Thyroid gland (tissue), 4 donors: Measurements from ENCODE around the gene IRF2.

ENCODE experiments used
- POLR2A ChIP-seq, 2 donors: fragments of 450-650 bp; IDR thresholded peaks; one replicate each; pipeline ENCODE4 v1.6.1; 2017; ENCODE audit warnings: antibody characterized with exemption in 2 of 2, mild to moderate bottlenecking in 2 of 2, moderate library complexity in 1 of 2
- TF ChIP-seq, protein P1 (sequence below), 6 experiments: fragments of 200-600 bp in 3 of 6; fragments of 450-650 bp in 3 of 6; sonication (generic) in 3 of 6; IDR thresholded peaks; one replicate each; pipeline ENCODE4 v1.5.1; 2016 to 2019; ENCODE audit warnings: antibody characterized with exemption in 6 of 6, mild to moderate bottlenecking in 2 of 6, inconsistent platforms in 1 of 6, moderate library complexity in 1 of 6

DNA sequence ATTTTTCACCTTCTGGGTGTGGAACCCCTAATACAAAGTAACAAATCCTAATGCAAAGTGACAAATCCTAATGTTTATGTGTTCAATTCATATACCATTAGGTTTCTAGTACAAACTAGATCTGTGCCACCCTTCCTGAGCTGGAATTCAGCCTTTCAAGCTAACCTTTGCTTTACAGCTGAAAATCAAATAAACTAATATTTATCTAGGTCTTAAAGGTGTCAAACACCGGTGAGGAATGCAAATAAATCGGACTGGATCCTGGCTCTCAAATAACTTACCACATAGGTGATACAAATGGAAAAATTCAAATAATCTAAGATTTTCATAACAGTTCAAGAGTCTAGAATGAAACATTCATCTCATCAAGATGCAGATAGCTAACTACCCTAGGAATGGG lies 11.6 kb downstream of the IRF2 start:
- TF ChIP-seq POLR2A (IDR thresholded peaks at IDR 0.05): no peak
- TF ChIP-seq, protein P1, sequence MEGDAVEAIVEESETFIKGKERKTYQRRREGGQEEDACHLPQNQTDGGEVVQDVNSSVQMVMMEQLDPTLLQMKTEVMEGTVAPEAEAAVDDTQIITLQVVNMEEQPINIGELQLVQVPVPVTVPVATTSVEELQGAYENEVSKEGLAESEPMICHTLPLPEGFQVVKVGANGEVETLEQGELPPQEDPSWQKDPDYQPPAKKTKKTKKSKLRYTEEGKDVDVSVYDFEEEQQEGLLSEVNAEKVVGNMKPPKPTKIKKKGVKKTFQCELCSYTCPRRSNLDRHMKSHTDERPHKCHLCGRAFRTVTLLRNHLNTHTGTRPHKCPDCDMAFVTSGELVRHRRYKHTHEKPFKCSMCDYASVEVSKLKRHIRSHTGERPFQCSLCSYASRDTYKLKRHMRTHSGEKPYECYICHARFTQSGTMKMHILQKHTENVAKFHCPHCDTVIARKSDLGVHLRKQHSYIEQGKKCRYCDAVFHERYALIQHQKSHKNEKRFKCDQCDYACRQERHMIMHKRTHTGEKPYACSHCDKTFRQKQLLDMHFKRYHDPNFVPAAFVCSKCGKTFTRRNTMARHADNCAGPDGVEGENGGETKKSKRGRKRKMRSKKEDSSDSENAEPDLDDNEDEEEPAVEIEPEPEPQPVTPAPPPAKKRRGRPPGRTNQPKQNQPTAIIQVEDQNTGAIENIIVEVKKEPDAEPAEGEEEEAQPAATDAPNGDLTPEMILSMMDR (IDR thresholded peaks at IDR 0.05): no peak
